K562 (cell line): ENCODE results near the gene BCAS3. TPM values are rescaled to one million over a fixed set of nuclear protein-coding genes. Genes with fewer than 3 reads are reported as not detected.

Experiments used
- ATAC-seq: fragments of 200-7000 bp; cut with Tn5 transposase; 3 replicates; pipeline ENCODE4 v1.9.1; 2020; ENCODE audit warnings: moderate library complexity
- BruUV-seq: library from RNA; stranded (reverse); fragments of 400-500 nt; replicated peaks from 2 replicates; lab custom pipeline; 2021; lab: Mats Ljungman, UMichigan
- CTCF ChIA-PET: fragments of 300-600 bp; formaldehyde crosslinking; extraction: SDS; loops from one replicate; lab custom pipeline; 2021; ENCODE audit warnings: low intra/inter-chr PET ratio; lab: Yijun Ruan, JAX
- POLR2A ChIA-PET: fragments of 300-600, 350-650 bp; sonication (Branson Sonifier 250); formaldehyde crosslinking; extraction: SDS; loops from one replicate; lab custom pipeline; 2021; ENCODE audit warnings: antibody characterized with exemption, inconsistent platforms; lab: Yijun Ruan, JAX
- DNase-seq, 4 experiments: peaks; one replicate each; pipeline versions ENCODE4 v3.0.0 to v3.0.0-alpha.2; 2011 to 2018; ENCODE audit warnings: low spot score in 3 of 4, mixed read lengths in 3 of 4; ENCODE audit errors: extremely low read depth in 1 of 4
- FAIRE-seq: peaks from 2 replicates; lab custom pipeline; 2011; peaks lifted over from hg19 to GRCh38; lab: Jason Lieb, UNC
- H2AFZ ChIP-seq: 2 replicates; pipeline ENCODE4 v1.6.0; 2011; ENCODE audit warnings: low read depth, low read length, control low read depth, inconsistent platforms
- H3K27ac ChIP-seq: fragments of 200-600 bp; 3 replicates; pipeline ENCODE4 v1.8.0; 2011; ENCODE audit warnings: low read depth, mild to moderate bottlenecking, control low read depth, inconsistent platforms, low read length, moderate library complexity, mixed read lengths; ENCODE audit errors: extremely low read depth
- H3K27me3 ChIP-seq, 2 experiments: fragments of 300-600 bp in 1 of 2; 2 replicates in 1 of 2; 3 replicates in 1 of 2; pipeline versions ENCODE4 v1.6.0 to v1.8.0; 2011; ENCODE audit warnings: inconsistent platforms in 2 of 2, low read length in 2 of 2, mild to moderate bottlenecking in 1 of 2, mixed read lengths in 1 of 2, moderate library complexity in 1 of 2; ENCODE audit not compliant: control insufficient read depth in 2 of 2, insufficient read depth in 2 of 2
- H3K36me3 ChIP-seq: fragments of 300-600 bp; 3 replicates; pipeline ENCODE4 v1.8.0; 2011; ENCODE audit warnings: mild to moderate bottlenecking, low read length, inconsistent platforms; ENCODE audit not compliant: control insufficient read depth, insufficient read depth
- H3K4me1 ChIP-seq, 2 experiments: fragments of 200-600 bp in 1 of 2; replicated peaks in 1 of 2; 2 replicates in 1 of 2; 3 replicates in 1 of 2; pipeline versions ENCODE4 v1.5.1 to v1.8.0; 2011; ENCODE audit warnings: inconsistent platforms in 2 of 2, low read length in 2 of 2, mild to moderate bottlenecking in 1 of 2, mixed read lengths in 1 of 2, moderate library complexity in 1 of 2; ENCODE audit not compliant: control insufficient read depth in 2 of 2, insufficient read depth in 2 of 2
- H3K4me2 ChIP-seq: 2 replicates; pipeline ENCODE4 v1.6.1; 2011; ENCODE audit warnings: low read length, control low read depth, inconsistent platforms, mixed read lengths; ENCODE audit not compliant: insufficient read depth
- H3K4me3 ChIP-seq: fragments of 200-600 bp; sonication (generic), shearing (Covaris generic); 2 replicates; pipeline ENCODE4 v1.5.1; 2016; ENCODE audit warnings: control low read depth, inconsistent platforms
- H3K79me2 ChIP-seq: fragments of 200-600 bp; 3 replicates; pipeline ENCODE4 v1.8.0; 2011; ENCODE audit warnings: low read length, inconsistent platforms; ENCODE audit not compliant: control insufficient read depth, insufficient read depth
- H3K9ac ChIP-seq, 2 experiments: 2 replicates each; pipeline versions ENCODE4 v1.6.0 to v1.6.1; 2011; ENCODE audit warnings: low read depth in 2 of 2, low read length in 2 of 2, control low read depth in 1 of 2, inconsistent platforms in 1 of 2, mild to moderate bottlenecking in 1 of 2, mixed read lengths in 1 of 2; ENCODE audit not compliant: insufficient read depth in 1 of 2
- H3K9me1 ChIP-seq: one replicate; pipeline ENCODE4 v1.6.0; 2011; ENCODE audit warnings: inconsistent platforms, mild to moderate bottlenecking, low read length, moderate library complexity; ENCODE audit not compliant: control insufficient read depth, insufficient read depth
- H3K9me3 ChIP-seq: replicated peaks from 2 replicates; pipeline ENCODE4 v1.5.1; 2011; ENCODE audit warnings: low read depth, low read length, inconsistent platforms; ENCODE audit not compliant: control insufficient read depth, insufficient read depth
- H4K20me1 ChIP-seq: replicated peaks from 2 replicates; pipeline ENCODE4 v1.6.1; 2011; ENCODE audit warnings: low read length, inconsistent platforms, mixed read lengths; ENCODE audit not compliant: control insufficient read depth, insufficient read depth
- CBX8 ChIP-seq: fragments of 200-600 bp; sonication (generic); IDR thresholded peaks from 2 replicates; pipeline ENCODE4 v1.6.1; 2012; ENCODE audit warnings: borderline replicate concordance, mixed run types, low read depth, mild to moderate bottlenecking, moderate library complexity, mixed read lengths, low read length, control low read depth, inconsistent platforms; ENCODE audit not compliant: poor library complexity, severe bottlenecking; ENCODE audit errors: extremely low read depth
- CREB5 ChIP-seq: fragments of 250-450 bp; sonication (Bioruptor Pico); IDR thresholded peaks from 2 replicates; pipeline ENCODE4 v1.5.0; 2020; ENCODE audit warnings: mild to moderate bottlenecking
- GTF2F1 ChIP-seq: IDR thresholded peaks from 2 replicates; pipeline ENCODE4 v1.6.1; 2011; ENCODE audit warnings: low read depth, low read length, improper control_type of control experiment
- RBM15 ChIP-seq: fragments of 200-400 bp; formaldehyde crosslinking; IDR thresholded peaks from 2 replicates; pipeline ENCODE4 v1.6.1; 2018; ENCODE audit warnings: mild to moderate bottlenecking, low read length, moderate library complexity; ENCODE audit not compliant: insufficient read depth
- ZBTB11 ChIP-seq, 3 experiments: fragments of 200-800 bp in 1 of 3; fragments of 250-450 bp in 1 of 3; fragments of 450-650 bp in 1 of 3; sonication (Bioruptor Pico) in 1 of 3; sonication (Bioruptor generic) in 1 of 3; formaldehyde crosslinking in 1 of 3; IDR thresholded peaks; 2 replicates each; pipeline versions ENCODE4 v1.6.1 to v1.8.0; 2016 to 2022; ENCODE audit warnings: mild to moderate bottlenecking in 2 of 3, missing genetic modification characterization in 2 of 3, missing compliant biosample characterization in 1 of 3, moderate library complexity in 1 of 3
- WGBS: fragments of 100-300 bp; shearing (Covaris generic); methylation state at CpG from one replicate; pipeline ENCODE4 v1.1.6; 2016; ENCODE audit warnings: low coverage, mixed read lengths; ENCODE audit not compliant: insufficient coverage; ENCODE audit errors: missing lambda C conversion rate; 5-methylcytosine and 5-hydroxymethylcytosine counted together
- in situ Hi-C: fragments of 300-500 bp; cut with MboI; formaldehyde crosslinking; loops from 4 replicates; pipeline ENCODE4 v1.15.0; 2018; ENCODE audit warnings: inconsistent platforms, mixed read lengths
- intact Hi-C: fragments of 100-400 bp; cut with micrococcal nuclease; formaldehyde crosslinking; loops from 2 replicates; pipeline ENCODE4 v1.14.2; 2022
- polyA plus RNA-seq, 8 experiments: library from polyadenylated mRNA; depleted of rRNA in 4 of 8; stranded (reverse) in 5 of 8; unstranded in 3 of 8; fragments of >200 nt; fragmentation: Nextera tagmentation in 2 of 8; fragmentation: Illumina TruSeq in 1 of 8; extraction: Ambion mirVana in 2 of 8; extraction: Trizol in 1 of 8; gene quantifications; 2 replicates each; pipeline versions ENCODE4 v1.2.1 to v1.2.3, GENCODE V29; 2011 to 2014; ENCODE audit warnings: inconsistent platforms in 1 of 8, missing spikeins in 1 of 8
- total RNA-seq, 7 experiments: library from RNA; depleted of rRNA in 6 of 7; stranded (reverse); fragments of >200 nt in 6 of 7; fragmentation: Illumina TruSeq in 2 of 7; extraction: Trizol in 2 of 7; gene quantifications; 2 replicates each; pipeline versions ENCODE4 v1.2.1 to v1.2.3, GENCODE V29; 2011 to 2021; ENCODE audit warnings: low replicate concordance in 1 of 7

Gene BCAS3
- total and polyA plus RNA-seq, 9 of the 15 experiments (the other 6 are each of a cell fraction or from before 2014, with no cell fraction given) = 1.9 to 5.5 (median 3.5) TPM

- no peaks in the 10 kb centered on the region for H3K4me1 ChIP-seq
- BruUV-seq = no TSS peak
- no peak for TF ChIP-seq GTF2F1
- TF ChIP-seq CREB5 (CRISPR knock-in tag) = no peak
- TF ChIP-seq ZBTB11 (CRISPR knock-in tag; IDR thresholded peaks at IDR 0.05) = peak in 1 of 3 experiments; percentile 86; a peak in 2 of 6 replicates
- no peak for TF ChIP-seq CBX8
- TF ChIP-seq RBM15 = no peak
- no peak overlapping the region; the same call in 2 of the 3 replicates for H3K27ac ChIP-seq
- in situ Hi-C loops (no loop called here), intact Hi-C loops (no loop called here)
- ChIA-PET CTCF (no interaction called here), POLR2A (no interaction called here)
- H3K9ac ChIP-seq = no peak overlapping the region
- H3K27me3 ChIP-seq = peaks cover 25 to 58% of the 10 kb centered on the region in 2 experiments
- no peak overlapping the region for H2AFZ ChIP-seq
- ATAC-seq (no peak), FAIRE-seq (no peak), DNase-seq (no peak)
- no peaks in the 10 kb centered on the region for H3K36me3 ChIP-seq
- H3K9me3 ChIP-seq = no peaks in the 10 kb centered on the region
- no peaks in the 10 kb centered on the region for H3K79me2 ChIP-seq
- no peak overlapping the region for H3K4me3 ChIP-seq
- 2% methylated on average over 4 of the region's 6 CpGs for WGBS
- H4K20me1 ChIP-seq = peaks cover 3% of the 10 kb centered on the region; the same call in 1 of the 2 replicates
- H3K4me2 ChIP-seq = no peak overlapping the region
- no peaks in the 10 kb centered on the region for H3K9me1 ChIP-seq
Observed at GRCh38 chr17:61343576-61343975, 665.9 kb downstream of the BCAS3 start.
